Memory B cell (primary cell): ENCODE results near the gene CAPN3.

ENCODE experiments used
- ATAC-seq: fragments of 150-1000 bp; cut with Tn5 transposase; 2 replicates; pipeline ENCODE4 v1.10.0; 2021; ENCODE audit warnings: low read depth, mild to moderate bottlenecking, moderate library complexity
- DNase-seq, 2 donors: peaks; one replicate each; pipeline ENCODE4 v3.0.0; 2022; ENCODE audit warnings: low spot score in 2 of 2
- H3K27ac Mint-ChIP-seq: one replicate; pipeline ENCODE4 v1.8.0; 2022; ENCODE audit warnings: mild to moderate bottlenecking, moderate library complexity, mixed read lengths
- H3K27me3 Mint-ChIP-seq: one replicate; pipeline ENCODE4 v1.8.0; 2022; ENCODE audit warnings: mixed read lengths
- H3K36me3 Mint-ChIP-seq: one replicate; pipeline ENCODE4 v1.8.0; 2022; ENCODE audit warnings: mild to moderate bottlenecking, mixed read lengths
- H3K4me1 Mint-ChIP-seq: one replicate; pipeline ENCODE4 v1.8.0; 2022; ENCODE audit warnings: mixed read lengths
- H3K4me3 Mint-ChIP-seq: one replicate; pipeline ENCODE4 v1.8.0; 2022; ENCODE audit warnings: mild to moderate bottlenecking, moderate library complexity, mixed read lengths
- H3K9me3 Mint-ChIP-seq: one replicate; pipeline ENCODE4 v1.8.0; 2022; ENCODE audit warnings: mixed read lengths

CAPN3 gene

GRCh38 chr15:42387603-42388002, 28.3 kb downstream of the CAPN3 start:
- no peak overlapping the region for H3K27ac Mint-ChIP-seq
- H3K4me3 Mint-ChIP-seq: no peak overlapping the region
- H3K9me3 Mint-ChIP-seq: no peaks in the 10 kb centered on the region
- H3K27me3 Mint-ChIP-seq: no peaks in the 10 kb centered on the region
- DNase-seq (no peak), ATAC-seq (no peak)
- peaks cover 2% of the 10 kb centered on the region for H3K4me1 Mint-ChIP-seq
- H3K36me3 Mint-ChIP-seq: peaks cover 32% of the 10 kb centered on the region

DNA sequence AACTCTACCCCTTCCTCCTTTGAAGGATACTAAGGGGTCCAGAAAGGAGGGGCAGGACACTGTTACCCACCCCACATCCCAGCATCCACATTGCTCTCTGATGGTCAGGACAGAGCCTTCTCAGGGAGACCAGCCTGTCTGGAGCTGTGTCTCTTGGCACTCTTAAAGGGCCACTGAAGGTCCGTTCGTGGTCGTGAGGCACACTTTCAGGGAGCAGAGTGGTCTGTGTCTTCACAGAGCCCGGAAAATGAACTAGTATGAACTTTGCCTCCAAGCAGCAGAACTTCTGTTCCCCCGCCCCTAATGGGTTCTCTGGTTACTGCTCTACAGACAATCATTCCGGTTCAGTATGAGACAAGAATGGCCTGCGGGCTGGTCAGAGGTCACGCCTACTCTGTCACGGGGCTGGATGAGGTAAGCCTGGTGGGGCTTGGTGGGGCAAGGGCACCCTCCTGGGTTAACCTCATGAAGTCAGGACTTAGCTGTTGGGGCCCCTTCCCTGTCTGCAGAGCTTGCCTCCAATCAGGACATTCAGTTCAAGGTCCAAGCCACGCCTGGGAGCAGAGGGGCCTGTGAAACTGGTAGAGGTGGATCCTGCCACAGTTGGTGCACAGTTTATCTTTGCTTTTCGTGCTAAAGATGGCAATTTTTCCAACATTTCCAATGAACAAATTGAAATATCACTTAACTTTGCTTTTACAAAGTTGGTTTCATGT, 33.2 kb downstream of the CAPN3 start:
- Mint-ChIP-seq H3K27me3 (no peaks in the 10 kb centered on the region), H3K4me3 (no peak overlapping the region), H3K36me3 (peaks cover 18% of the 10 kb centered on the region), H3K4me1 (no peaks in the 10 kb centered on the region), H3K27ac (no peak overlapping the region), H3K9me3 (no peaks in the 10 kb centered on the region)
- ATAC-seq (no peak), DNase-seq (no peak)

DNA sequence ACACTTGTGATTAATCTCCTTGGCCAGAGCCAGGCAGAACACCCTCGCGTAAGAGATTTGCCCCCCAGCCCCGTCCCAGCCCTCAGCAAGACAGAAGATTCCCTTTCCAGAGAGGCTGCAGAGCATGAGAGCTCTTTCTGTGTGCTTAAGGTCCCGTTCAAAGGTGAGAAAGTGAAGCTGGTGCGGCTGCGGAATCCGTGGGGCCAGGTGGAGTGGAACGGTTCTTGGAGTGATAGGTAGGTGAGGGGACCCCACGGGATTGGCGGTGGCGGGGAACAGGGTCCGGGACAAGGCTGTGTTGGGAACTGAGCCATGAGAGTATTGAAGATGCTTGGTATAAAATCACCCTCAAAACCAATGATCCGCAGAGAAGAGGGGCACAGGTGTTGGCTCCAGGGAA, 34.8 kb downstream of the CAPN3 start:
- ATAC-seq (no peak), DNase-seq (no peak)
- H3K4me1 Mint-ChIP-seq: no peaks in the 10 kb centered on the region
- no peaks in the 10 kb centered on the region for H3K9me3 Mint-ChIP-seq
- no peak overlapping the region for H3K4me3 Mint-ChIP-seq
- H3K27ac Mint-ChIP-seq: no peak overlapping the region
- H3K27me3 Mint-ChIP-seq: no peaks in the 10 kb centered on the region
- H3K36me3 Mint-ChIP-seq: peaks cover 15% of the 10 kb centered on the region

DNA sequence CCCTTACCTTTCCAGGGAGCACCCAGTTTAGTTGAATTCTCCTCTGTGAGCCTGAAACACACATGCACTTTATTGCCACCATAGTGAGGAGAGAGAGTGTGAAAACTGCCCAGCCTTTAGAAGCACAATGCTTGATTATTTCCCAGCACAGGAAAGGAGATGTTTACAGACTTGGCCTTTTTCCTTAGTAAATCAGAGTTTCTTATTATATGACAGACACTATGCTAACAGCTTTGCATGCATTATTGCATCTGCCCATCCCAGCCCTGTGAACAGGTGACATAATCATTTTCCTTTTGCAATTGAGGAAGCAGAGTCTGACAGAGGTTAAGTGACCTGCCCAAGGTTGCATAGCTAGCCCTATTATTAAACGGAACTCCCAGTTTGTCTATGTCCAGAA, 36.5 kb downstream of the CAPN3 start:
- H3K27ac Mint-ChIP-seq: no peak overlapping the region
- DNase-seq: no peak
- H3K4me3 Mint-ChIP-seq: no peak overlapping the region
- ATAC-seq: no peak
- H3K36me3 Mint-ChIP-seq: peaks cover 22% of the 10 kb centered on the region
- H3K4me1 Mint-ChIP-seq: peaks cover 3% of the 10 kb centered on the region
- no peaks in the 10 kb centered on the region for H3K9me3 Mint-ChIP-seq
- no peaks in the 10 kb centered on the region for H3K27me3 Mint-ChIP-seq

DNA sequence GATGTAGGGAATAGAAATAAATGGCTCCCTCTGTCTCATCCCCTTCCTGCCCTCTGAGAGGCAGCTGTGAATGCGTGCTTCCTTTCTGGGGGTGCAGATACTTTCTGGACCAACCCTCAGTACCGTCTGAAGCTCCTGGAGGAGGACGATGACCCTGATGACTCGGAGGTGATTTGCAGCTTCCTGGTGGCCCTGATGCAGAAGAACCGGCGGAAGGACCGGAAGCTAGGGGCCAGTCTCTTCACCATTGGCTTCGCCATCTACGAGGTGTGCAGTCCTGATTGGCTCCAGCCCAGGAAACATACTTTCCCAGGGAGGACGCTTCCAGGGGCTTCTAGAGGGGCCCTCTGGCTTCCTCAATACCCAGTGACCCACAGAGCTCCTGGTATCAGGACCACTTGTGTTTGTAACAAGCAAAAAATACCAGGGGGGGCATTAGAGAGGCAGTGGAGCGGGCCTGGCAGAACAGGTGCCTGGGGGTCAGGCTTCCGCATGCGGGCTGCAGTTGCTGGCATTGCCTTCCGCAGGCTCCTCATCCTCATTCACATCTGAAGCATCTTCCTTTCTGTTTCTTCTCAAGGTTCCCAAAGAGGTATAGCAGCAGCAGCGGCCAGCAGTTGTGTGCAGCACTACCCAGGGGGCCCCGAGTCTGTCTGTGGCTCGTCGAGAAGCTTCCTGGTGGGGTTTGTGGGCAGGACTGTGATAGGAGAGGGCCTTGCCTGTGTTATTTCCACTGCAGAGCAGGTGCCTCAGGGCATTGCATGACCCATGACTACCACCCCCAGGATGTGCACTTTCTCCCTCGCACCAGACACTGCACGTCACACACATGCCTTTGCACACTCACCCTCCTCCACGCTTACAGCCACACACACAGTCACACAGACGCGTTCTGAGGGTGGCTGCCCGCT, 42.5 kb downstream of the CAPN3 start:
- DNase-seq (no peak), ATAC-seq (no peak)
- H3K27me3 Mint-ChIP-seq: no peaks in the 10 kb centered on the region
- H3K9me3 Mint-ChIP-seq: no peaks in the 10 kb centered on the region
- H3K27ac Mint-ChIP-seq: peak overlapping the region; percentile 53
- H3K4me3 Mint-ChIP-seq: no peak overlapping the region
- H3K4me1 Mint-ChIP-seq: peaks cover 7% of the 10 kb centered on the region
- peaks cover 40% of the 10 kb centered on the region for H3K36me3 Mint-ChIP-seq

DNA sequence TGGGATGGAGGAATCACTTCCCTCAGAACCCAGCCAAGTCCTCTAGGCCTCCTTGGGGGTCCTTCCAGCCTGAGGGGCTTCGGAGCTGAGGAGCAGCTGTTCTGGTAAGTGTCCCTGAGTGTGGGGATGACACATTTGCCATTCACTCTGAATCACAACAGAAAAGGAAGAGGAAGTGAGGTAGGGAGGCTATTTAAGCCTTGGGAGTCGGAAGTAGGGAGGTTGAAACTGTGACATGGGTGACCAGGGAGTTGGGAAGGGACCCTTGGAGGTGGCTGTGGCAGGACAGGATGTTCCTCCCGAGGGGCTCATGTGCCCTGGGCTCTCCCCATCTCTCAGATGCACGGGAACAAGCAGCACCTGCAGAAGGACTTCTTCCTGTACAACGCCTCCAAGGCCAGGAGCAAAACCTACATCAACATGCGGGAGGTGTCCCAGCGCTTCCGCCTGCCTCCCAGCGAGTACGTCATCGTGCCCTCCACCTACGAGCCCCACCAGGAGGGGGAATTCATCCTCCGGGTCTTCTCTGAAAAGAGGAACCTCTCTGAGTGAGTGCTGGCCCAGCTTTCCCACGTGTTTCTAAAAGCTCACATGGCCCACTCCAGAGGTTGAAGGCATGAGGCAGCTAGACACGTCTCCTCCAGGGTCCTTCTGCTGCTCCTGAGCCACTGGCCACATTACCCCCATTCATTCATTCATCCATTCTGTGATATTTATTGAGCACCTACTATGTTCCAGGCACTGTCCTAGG, 43.3 kb downstream of the CAPN3 start:
- no peak for ATAC-seq
- Mint-ChIP-seq H3K27ac (peak overlapping the region; percentile 4), H3K9me3 (no peaks in the 10 kb centered on the region)

DNA sequence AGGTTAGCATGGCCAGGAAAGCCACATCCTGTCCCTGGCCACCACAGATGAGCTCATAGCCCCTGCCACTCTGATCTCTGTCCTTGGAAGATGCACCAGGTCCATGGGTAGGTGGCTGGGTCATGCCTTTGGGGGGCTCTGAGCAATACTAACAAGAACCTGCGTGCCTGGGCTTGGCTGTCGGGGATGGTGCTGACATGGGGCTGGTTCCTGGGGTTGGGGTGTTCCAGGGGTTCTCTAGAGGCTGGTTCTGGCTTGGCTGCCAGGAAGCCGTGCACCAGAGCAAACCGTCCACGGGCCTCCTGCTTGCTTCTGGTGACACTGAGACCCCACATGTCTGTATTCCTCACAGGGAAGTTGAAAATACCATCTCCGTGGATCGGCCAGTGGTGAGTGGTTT, 44.1 kb downstream of the CAPN3 start:
- Mint-ChIP-seq H3K36me3 (peaks cover 36% of the 10 kb centered on the region), H3K4me1 (peaks cover 7% of the 10 kb centered on the region), H3K9me3 (no peaks in the 10 kb centered on the region), H3K27me3 (no peaks in the 10 kb centered on the region), H3K4me3 (no peak overlapping the region), H3K27ac (peak overlapping the region; percentile 13)
- DNase-seq: no peak
- ATAC-seq: no peak

More for the DNA sequence above, 43.3 kb downstream of the CAPN3 start:
- Mint-ChIP-seq H3K36me3 (peaks cover 36% of the 10 kb centered on the region), H3K27me3 (no peaks in the 10 kb centered on the region), H3K4me3 (no peak overlapping the region), H3K4me1 (peaks cover 7% of the 10 kb centered on the region)
- DNase-seq: no peak

DNA sequence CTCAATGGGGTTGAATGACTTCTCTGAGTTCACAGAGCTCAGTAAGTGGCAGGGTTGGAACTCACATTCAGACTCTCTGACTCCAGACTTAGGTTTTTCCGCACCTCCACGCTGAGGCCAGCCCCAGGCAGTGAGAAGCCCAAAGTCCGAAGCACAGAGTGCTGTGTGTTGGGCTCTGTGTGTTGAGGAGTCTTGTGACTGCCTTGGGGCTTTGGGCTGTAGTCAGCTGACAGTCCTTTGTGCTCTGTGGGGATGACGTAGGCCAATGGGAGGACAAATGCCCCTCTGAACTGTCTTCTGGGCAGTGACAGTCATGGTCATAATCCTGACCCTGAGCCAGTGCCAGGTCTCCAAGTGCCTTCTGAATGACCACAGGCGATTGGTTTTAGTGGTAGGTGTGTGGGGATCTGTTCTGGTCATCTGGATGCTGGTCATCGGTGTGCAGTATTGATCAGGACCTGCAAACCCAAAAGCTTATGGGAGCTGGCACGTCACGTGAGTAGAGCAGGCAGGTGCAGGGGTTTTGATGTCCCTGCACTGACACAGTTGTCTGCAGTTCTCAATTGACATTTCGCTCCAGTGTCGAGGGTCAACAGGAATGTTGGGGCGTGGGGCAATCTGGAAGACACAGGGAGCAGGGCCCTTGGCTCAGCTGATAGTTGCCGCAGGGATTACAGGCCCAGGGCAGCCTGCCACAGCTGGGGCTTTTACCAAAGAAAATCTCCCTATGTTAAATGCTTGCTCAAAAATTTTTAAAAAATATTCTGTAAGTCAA, 45.3 kb downstream of the CAPN3 start:
- H3K27ac Mint-ChIP-seq: no peak overlapping the region
- ATAC-seq (no peak), DNase-seq (no peak)
- peaks cover 7% of the 10 kb centered on the region for H3K4me1 Mint-ChIP-seq
- no peak overlapping the region for H3K4me3 Mint-ChIP-seq
- H3K9me3 Mint-ChIP-seq: no peaks in the 10 kb centered on the region
- H3K27me3 Mint-ChIP-seq: no peaks in the 10 kb centered on the region
- peaks cover 29% of the 10 kb centered on the region for H3K36me3 Mint-ChIP-seq

DNA sequence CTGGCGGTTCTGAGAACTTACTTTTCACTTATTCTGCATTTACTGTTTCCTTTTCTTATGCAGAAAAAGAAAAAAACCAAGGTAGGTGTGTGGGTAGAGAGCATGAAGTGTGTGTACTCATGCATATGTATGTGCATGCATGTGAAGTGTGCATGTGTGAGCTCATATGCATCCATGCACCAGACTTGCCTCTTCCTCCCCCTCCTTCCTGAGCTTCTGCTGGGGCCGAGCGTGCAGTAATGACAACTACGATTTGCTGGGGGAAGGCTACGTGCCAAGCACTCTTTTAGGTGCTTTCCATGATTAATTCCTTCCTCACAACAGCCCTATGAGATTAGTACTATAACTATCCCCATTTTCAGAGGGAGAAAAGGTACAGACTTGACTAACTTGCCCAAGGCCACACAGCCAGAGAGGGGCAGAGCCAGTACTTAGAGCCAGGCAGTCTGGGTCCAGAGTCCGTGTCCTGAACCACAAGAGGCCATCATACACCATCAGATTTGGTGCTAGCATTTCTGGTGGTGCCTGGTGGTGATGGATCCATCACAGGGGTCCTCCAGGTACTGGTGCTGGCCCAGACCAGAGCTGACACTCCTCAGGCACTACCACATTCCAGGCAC, 46.7 kb downstream of the CAPN3 start:
- Mint-ChIP-seq H3K4me1 (peaks cover 3% of the 10 kb centered on the region), H3K27ac (no peak overlapping the region), H3K4me3 (no peak overlapping the region), H3K36me3 (peaks cover 25% of the 10 kb centered on the region), H3K9me3 (no peaks in the 10 kb centered on the region), H3K27me3 (no peaks in the 10 kb centered on the region)
- DNase-seq: no peak
- no peak for ATAC-seq

DNA sequence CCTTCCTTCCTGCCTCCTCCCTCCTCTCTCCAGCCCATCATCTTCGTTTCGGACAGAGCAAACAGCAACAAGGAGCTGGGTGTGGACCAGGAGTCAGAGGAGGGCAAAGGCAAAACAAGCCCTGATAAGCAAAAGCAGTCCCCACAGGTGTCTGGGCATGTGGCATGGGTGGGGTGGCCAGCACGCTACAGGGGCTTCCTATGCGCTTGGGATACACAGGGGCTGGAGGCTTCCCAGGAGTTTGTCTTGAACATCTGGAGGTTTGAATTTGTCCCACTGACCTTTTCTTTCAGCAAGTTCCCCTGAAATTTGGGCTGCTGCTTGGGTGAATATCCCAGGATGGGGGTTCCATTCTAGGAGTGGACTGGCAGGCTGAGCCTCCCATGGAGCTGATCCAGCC, 48.9 kb downstream of the CAPN3 start:
- Mint-ChIP-seq H3K9me3 (no peaks in the 10 kb centered on the region), H3K27me3 (no peaks in the 10 kb centered on the region), H3K36me3 (peaks cover 16% of the 10 kb centered on the region), H3K4me1 (no peaks in the 10 kb centered on the region), H3K4me3 (no peak overlapping the region), H3K27ac (no peak overlapping the region)
- ATAC-seq: no peak
- no peak for DNase-seq

- Mint-ChIP-seq H3K9me3 (no peaks in the 10 kb centered on the region), H3K4me1 (no peaks in the 10 kb centered on the region), H3K4me3 (no peak overlapping the region), H3K27ac (no peak overlapping the region), H3K27me3 (no peaks in the 10 kb centered on the region), H3K36me3 (peaks cover 10% of the 10 kb centered on the region)
- DNase-seq (no peak), ATAC-seq (no peak)
Measured at GRCh38 chr15:42409011-42409410, 49.7 kb downstream of the CAPN3 start.

GRCh38 chr15:42411884-42412283, 52.6 kb downstream of the CAPN3 start:
- Mint-ChIP-seq H3K27ac (peak overlapping the region; percentile 65), H3K4me3 (no peak overlapping the region), H3K36me3 (peaks cover 17% of the 10 kb centered on the region), H3K4me1 (no peaks in the 10 kb centered on the region), H3K27me3 (no peaks in the 10 kb centered on the region), H3K9me3 (no peaks in the 10 kb centered on the region)
- DNase-seq (no peak), ATAC-seq (no peak)

- H3K4me1 Mint-ChIP-seq: no peaks in the 10 kb centered on the region
- H3K9me3 Mint-ChIP-seq: no peaks in the 10 kb centered on the region
- no peaks in the 10 kb centered on the region for H3K27me3 Mint-ChIP-seq
- H3K4me3 Mint-ChIP-seq: no peak overlapping the region
- DNase-seq (no peak), ATAC-seq (no peak)
- peaks cover 25% of the 10 kb centered on the region for H3K36me3 Mint-ChIP-seq
- H3K27ac Mint-ChIP-seq: no peak overlapping the region
Measured at GRCh38 chr15:42413920-42414319, 54.6 kb downstream of the CAPN3 start.
